Measurements from ENCODE around the gene TMEM120B. TPM values are rescaled to one million over a fixed set of nuclear protein-coding genes. Genes with fewer than 3 reads are reported as not detected.

Gene TMEM120B
- total RNA-seq, 1 donor from 2014 or later: 18.3 TPM

GRCh38 chr12:121802485-121802842 lies 89.9 kb downstream of the TMEM120B start:
- peaks cover 41% of the 10 kb centered on the region for H3K4me1 Mint-ChIP-seq (ENCODE audit: low read depth)
- H3K27ac Mint-ChIP-seq: peak overlapping the region; percentile 97
- DNase-seq (ENCODE audit: low spot score): no peak
- H3K27me3 Mint-ChIP-seq (ENCODE audit: insufficient read depth): peaks cover 2% of the 10 kb centered on the region
- intact Hi-C loops (cut with micrococcal nuclease): loop anchor here (1.0 to 10.0 kb wide), 6 partner anchors 36 to 1268 kb away; partner anchors contain the start of genes HCAR1, PSMD9, RNF10 and RNF34
- H3K36me3 Mint-ChIP-seq (ENCODE audit: low read depth): peaks cover 28% of the 10 kb centered on the region
- no peaks in the 10 kb centered on the region for H3K9me3 Mint-ChIP-seq
- peak overlapping the region; percentile 87 for H3K4me3 Mint-ChIP-seq

GRCh38 chr12:121802843-121803698 lies 90.5 kb downstream of the TMEM120B start:
- intact Hi-C loops (cut with micrococcal nuclease): loop anchor here (1.0 to 10.0 kb wide), 8 partner anchors 8 to 1268 kb away; partner anchors contain the start of genes HCAR1, PSMD9, RNF10 and RNF34
- Mint-ChIP-seq H3K27me3 (ENCODE audit: insufficient read depth) (peaks cover 2% of the 10 kb centered on the region), H3K36me3 (ENCODE audit: low read depth) (peaks cover 28% of the 10 kb centered on the region), H3K4me3 (peak overlapping the region; percentile 87), H3K9me3 (no peaks in the 10 kb centered on the region), H3K27ac (peak overlapping the region; percentile 97), H3K4me1 (ENCODE audit: low read depth) (peaks cover 40% of the 10 kb centered on the region)
- DNase-seq (ENCODE audit: low spot score): peak; percentile 83

- Mint-ChIP-seq H3K4me3 (peak within 1 kb of the TSS; percentile 97), H3K9me3 (no peaks in the 10 kb centered on the region), H3K4me1 (ENCODE audit: low read depth) (peaks cover 31% of the 10 kb centered on the region), H3K27ac (peak within 1 kb of the TSS; percentile 97), H3K36me3 (ENCODE audit: low read depth) (peaks cover 24% of the 10 kb centered on the region), H3K27me3 (ENCODE audit: insufficient read depth) (peaks cover 2% of the 10 kb centered on the region)
- DNase-seq (ENCODE audit: low spot score): peak; percentile 41
- intact Hi-C loops (cut with micrococcal nuclease): loop anchor here (1.0 to 10.0 kb wide), 7 partner anchors 7 to 1269 kb away; partner anchors contain the start of genes HCAR1, RNF10, RNF34 and ZCCHC8
Measured at GRCh38 chr12:121803861-121804416, 91.4 kb downstream of the TMEM120B start, which contains the start of gene SETD1B. TSS of gene SETD1B (plus strand) at chr12:121804009. CDS start at chr12:121804738, 729 bp downstream.

- DNase-seq (ENCODE audit: low spot score): no peak
- peaks cover 23% of the 10 kb centered on the region for H3K36me3 Mint-ChIP-seq (ENCODE audit: low read depth)
- intact Hi-C loops (cut with micrococcal nuclease): loop anchor here (5.0 to 10.0 kb wide), 3 partner anchors 400 to 1270 kb away; partner anchors contain the start of genes HCAR1, RNF10 and RNF34
- H3K27ac Mint-ChIP-seq: peak overlapping the region; percentile 97
- no peaks in the 10 kb centered on the region for H3K9me3 Mint-ChIP-seq
- peak overlapping the region; percentile 97 for H3K4me3 Mint-ChIP-seq
- H3K27me3 Mint-ChIP-seq (ENCODE audit: insufficient read depth): no peaks in the 10 kb centered on the region
- peaks cover 30% of the 10 kb centered on the region for H3K4me1 Mint-ChIP-seq (ENCODE audit: low read depth)
Measured at GRCh38 chr12:121804417-121805111, 92.0 kb downstream of the TMEM120B start.

- Mint-ChIP-seq H3K4me1 (ENCODE audit: low read depth) (peaks cover 32% of the 10 kb centered on the region), H3K27ac (peak overlapping the region; percentile 97), H3K27me3 (ENCODE audit: insufficient read depth) (no peaks in the 10 kb centered on the region), H3K9me3 (no peaks in the 10 kb centered on the region), H3K36me3 (ENCODE audit: low read depth) (peaks cover 24% of the 10 kb centered on the region), H3K4me3 (peak overlapping the region; percentile 97)
- DNase-seq (ENCODE audit: low spot score): no peak
- intact Hi-C loops (cut with micrococcal nuclease): loop anchor here (10.0 kb wide), 2 partner anchors 401 to 1271 kb away; partner anchors contain the start of genes RNF10 and RNF34
Measured at GRCh38 chr12:121805171-121806008, 92.8 kb downstream of the TMEM120B start.

- no peak for DNase-seq (ENCODE audit: low spot score)
- Mint-ChIP-seq H3K4me3 (peak overlapping the region; percentile 97), H3K4me1 (ENCODE audit: low read depth) (peaks cover 36% of the 10 kb centered on the region), H3K27ac (peak overlapping the region; percentile 78), H3K9me3 (no peaks in the 10 kb centered on the region), H3K27me3 (ENCODE audit: insufficient read depth) (no peaks in the 10 kb centered on the region), H3K36me3 (ENCODE audit: low read depth) (peaks cover 29% of the 10 kb centered on the region)
- intact Hi-C loops (cut with micrococcal nuclease): loop anchor here (10.0 kb wide), 2 partner anchors 401 to 1271 kb away; partner anchors contain the start of genes RNF10 and RNF34
Measured at GRCh38 chr12:121806009-121806545, 93.5 kb downstream of the TMEM120B start.

GRCh38 chr12:121806546-121807423 lies 94.2 kb downstream of the TMEM120B start:
- no peak for DNase-seq (ENCODE audit: low spot score)
- Mint-ChIP-seq H3K4me1 (ENCODE audit: low read depth) (peaks cover 39% of the 10 kb centered on the region), H3K27ac (peak overlapping the region; percentile 78), H3K9me3 (no peaks in the 10 kb centered on the region), H3K4me3 (peak overlapping the region; percentile 97), H3K27me3 (ENCODE audit: insufficient read depth) (no peaks in the 10 kb centered on the region), H3K36me3 (ENCODE audit: low read depth) (peaks cover 24% of the 10 kb centered on the region)
- intact Hi-C loops (cut with micrococcal nuclease): loop anchor here (10.0 kb wide), 2 partner anchors 402 to 1272 kb away; partner anchors contain the start of genes RNF10 and RNF34

- intact Hi-C loops (cut with micrococcal nuclease): loop anchor here (10.0 kb wide), 2 partner anchors 403 to 1273 kb away; partner anchors contain the start of genes RNF10 and RNF34
- Mint-ChIP-seq H3K4me1 (ENCODE audit: low read depth) (peaks cover 35% of the 10 kb centered on the region), H3K27me3 (ENCODE audit: insufficient read depth) (no peaks in the 10 kb centered on the region), H3K36me3 (ENCODE audit: low read depth) (peaks cover 27% of the 10 kb centered on the region), H3K4me3 (peak overlapping the region; percentile 37), H3K27ac (no peak overlapping the region), H3K9me3 (no peaks in the 10 kb centered on the region)
- no peak for DNase-seq (ENCODE audit: low spot score)
Measured at GRCh38 chr12:121807642-121808347, 95.2 kb downstream of the TMEM120B start.

- Mint-ChIP-seq H3K4me1 (ENCODE audit: low read depth) (peaks cover 43% of the 10 kb centered on the region), H3K9me3 (no peaks in the 10 kb centered on the region), H3K36me3 (ENCODE audit: low read depth) (peaks cover 27% of the 10 kb centered on the region), H3K27ac (no peak overlapping the region), H3K4me3 (peak overlapping the region; percentile 2), H3K27me3 (ENCODE audit: insufficient read depth) (no peaks in the 10 kb centered on the region)
- DNase-seq (ENCODE audit: low spot score): no peak
- intact Hi-C loops (cut with micrococcal nuclease): loop anchor here (10.0 kb wide), 2 partner anchors 404 to 1274 kb away; partner anchors contain the start of genes RNF10 and RNF34
Measured at GRCh38 chr12:121808623-121809022, 96.1 kb downstream of the TMEM120B start.

GRCh38 chr12:121809712-121810116 lies 97.2 kb downstream of the TMEM120B start:
- Mint-ChIP-seq H3K4me1 (ENCODE audit: low read depth) (peaks cover 45% of the 10 kb centered on the region), H3K27ac (no peak overlapping the region), H3K36me3 (ENCODE audit: low read depth) (peaks cover 26% of the 10 kb centered on the region), H3K27me3 (ENCODE audit: insufficient read depth) (no peaks in the 10 kb centered on the region), H3K9me3 (no peaks in the 10 kb centered on the region), H3K4me3 (peak overlapping the region; percentile 39)
- intact Hi-C loops (cut with micrococcal nuclease): loop anchor here (10.0 kb wide), 2 partner anchors 405 to 1275 kb away; partner anchors contain the start of genes RNF10 and RNF34
- no peak for DNase-seq (ENCODE audit: low spot score)

Measured in activated T-helper 1 cell treated with anti-CD3 and anti-CD28 coated beads, Interleukin-12 subunit alpha, Interleukin-12 subunit beta, Interleukin-2, Interleukin-4 antibody, amounts not matched to agents 30 ng/mL and 10 ng/mL and 1 ng/mL, durations not matched to agents 14 hours and 24 hours and 36 hours (primary cell).